ENCODE measurements around the gene LARP4B. TPM values are rescaled to one million over a fixed set of nuclear protein-coding genes. Genes with fewer than 3 reads are reported as not detected.

The LARP4B gene
- total RNA-seq, 1 donor from 2014 or later, result 90.2 TPM

DNA sequence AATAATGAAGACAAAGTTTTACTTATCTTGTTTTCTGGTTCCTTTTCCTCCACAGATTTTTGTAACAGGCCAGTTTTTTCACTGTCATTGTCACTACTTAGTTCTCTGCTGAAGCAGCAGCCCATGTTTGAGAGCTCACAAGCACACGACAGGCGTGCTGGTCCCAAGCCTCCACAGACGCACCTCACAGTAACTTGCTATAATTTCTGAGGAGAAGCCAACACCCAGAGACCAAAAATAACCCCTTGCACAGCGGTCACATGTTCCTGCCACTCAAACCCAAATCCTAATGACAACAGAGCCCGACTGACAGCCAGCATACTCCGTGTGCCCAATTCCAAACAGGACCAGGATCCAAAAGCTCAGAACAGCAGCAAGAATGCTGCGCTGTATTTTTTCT lies 58.5 kb downstream of the LARP4B start:
- H3K4me3 Mint-ChIP-seq, result no peak overlapping the region
- no peak for DNase-seq (ENCODE audit: low spot score in 2 of 2, unreplicated experiment in 2 of 2)
- H3K9me3 Mint-ChIP-seq, result no peaks in the 10 kb centered on the region
- no peak for TF ChIP-seq CTCF (IDR thresholded peaks at IDR 0.05; ENCODE audit: unreplicated experiment)
- no peak overlapping the region for H3K27ac Mint-ChIP-seq
- no peaks in the 10 kb centered on the region for H3K27me3 Mint-ChIP-seq (ENCODE audit: low read depth)
- H3K36me3 Mint-ChIP-seq, result peaks cover 22% of the 10 kb centered on the region
- H3K4me1 Mint-ChIP-seq, result no peaks in the 10 kb centered on the region

GRCh38 chr10:871951-872403 lies 59.5 kb downstream of the LARP4B start:
- Mint-ChIP-seq H3K4me3 (no peak overlapping the region), H3K27me3 (ENCODE audit: low read depth) (no peaks in the 10 kb centered on the region), H3K36me3 (peaks cover 17% of the 10 kb centered on the region), H3K27ac (no peak overlapping the region), H3K4me1 (no peaks in the 10 kb centered on the region), H3K9me3 (no peaks in the 10 kb centered on the region)
- TF ChIP-seq CTCF (IDR thresholded peaks at IDR 0.05; ENCODE audit: unreplicated experiment), result no peak
- no peak for DNase-seq (ENCODE audit: low spot score in 2 of 2, unreplicated experiment in 2 of 2)

DNA sequence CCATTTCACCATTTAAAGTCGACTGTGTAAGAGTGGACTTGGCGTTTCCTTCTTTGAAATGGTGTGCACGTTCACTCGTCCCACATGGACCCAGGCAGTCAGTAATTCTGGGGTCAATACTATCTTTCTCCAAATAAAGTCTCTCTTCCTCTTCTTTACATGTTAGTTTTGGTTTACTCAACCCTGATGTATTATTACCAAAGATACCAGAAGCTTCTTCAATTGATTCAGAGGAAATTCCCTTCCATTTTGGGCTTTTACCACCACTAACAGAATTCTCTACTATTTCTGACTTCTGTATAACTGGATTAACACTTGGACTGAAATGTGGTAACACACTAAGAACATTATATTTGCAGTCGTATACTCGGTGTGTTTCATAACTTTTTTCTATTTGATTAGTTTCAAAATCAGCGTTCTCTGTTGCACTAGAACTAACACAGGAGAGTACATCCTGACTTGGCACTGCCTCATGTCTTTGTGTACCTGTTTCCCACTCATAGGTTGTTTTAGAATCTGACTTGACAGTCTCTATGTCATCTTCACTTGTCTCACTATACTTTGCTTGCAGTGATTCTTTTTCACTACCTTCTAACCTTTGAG lies 60.8 kb downstream of the LARP4B start:
- DNase-seq (ENCODE audit: low spot score in 2 of 2, unreplicated experiment in 2 of 2), result no peak
- no peak overlapping the region for H3K27ac Mint-ChIP-seq
- no peaks in the 10 kb centered on the region for H3K9me3 Mint-ChIP-seq
- H3K4me3 Mint-ChIP-seq, result no peak overlapping the region
- no peaks in the 10 kb centered on the region for H3K4me1 Mint-ChIP-seq
- H3K27me3 Mint-ChIP-seq (ENCODE audit: low read depth), result no peaks in the 10 kb centered on the region
- TF ChIP-seq CTCF (IDR thresholded peaks at IDR 0.05; ENCODE audit: unreplicated experiment), result no peak
- H3K36me3 Mint-ChIP-seq, result peaks cover 22% of the 10 kb centered on the region

GRCh38 chr10:869171-869570 lies 62.3 kb downstream of the LARP4B start:
- TF ChIP-seq CTCF (IDR thresholded peaks at IDR 0.05; ENCODE audit: unreplicated experiment), result no peak
- no peak for DNase-seq (ENCODE audit: low spot score in 2 of 2, unreplicated experiment in 2 of 2)
- H3K36me3 Mint-ChIP-seq, result peaks cover 28% of the 10 kb centered on the region
- H3K27ac Mint-ChIP-seq, result peak overlapping the region; percentile 3
- H3K4me1 Mint-ChIP-seq, result no peaks in the 10 kb centered on the region
- no peaks in the 10 kb centered on the region for H3K9me3 Mint-ChIP-seq
- no peak overlapping the region for H3K4me3 Mint-ChIP-seq
- H3K27me3 Mint-ChIP-seq (ENCODE audit: low read depth), result no peaks in the 10 kb centered on the region

DNA sequence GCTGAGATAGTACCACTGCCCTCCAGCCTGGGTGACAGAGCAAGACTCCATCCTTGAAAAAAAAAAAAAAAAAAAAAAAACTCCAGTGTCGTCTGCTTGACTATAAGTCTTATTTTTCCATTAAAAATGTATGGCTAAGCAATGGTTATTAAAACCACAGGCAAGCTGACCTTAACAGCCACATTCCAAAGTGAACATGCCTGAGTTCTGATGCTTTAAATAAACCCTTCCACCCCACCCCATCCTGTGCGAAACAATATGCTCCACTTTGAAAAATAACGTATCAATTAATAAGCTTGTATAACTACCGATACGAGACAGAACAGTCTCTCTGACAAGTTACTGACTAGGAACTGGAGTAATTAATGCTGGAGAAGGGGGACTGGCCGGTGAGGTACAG lies 63.7 kb downstream of the LARP4B start:
- no peaks in the 10 kb centered on the region for H3K9me3 Mint-ChIP-seq
- no peak for DNase-seq (ENCODE audit: low spot score in 2 of 2, unreplicated experiment in 2 of 2)
- peaks cover 37% of the 10 kb centered on the region for H3K36me3 Mint-ChIP-seq
- H3K4me3 Mint-ChIP-seq, result no peak overlapping the region
- H3K27ac Mint-ChIP-seq, result peak overlapping the region; percentile 53
- TF ChIP-seq CTCF (IDR thresholded peaks at IDR 0.05; ENCODE audit: unreplicated experiment), result no peak
- H3K4me1 Mint-ChIP-seq, result no peaks in the 10 kb centered on the region
- no peaks in the 10 kb centered on the region for H3K27me3 Mint-ChIP-seq (ENCODE audit: low read depth)

- TF ChIP-seq CTCF (IDR thresholded peaks at IDR 0.05; ENCODE audit: unreplicated experiment), result no peak
- Mint-ChIP-seq H3K27me3 (ENCODE audit: low read depth) (no peaks in the 10 kb centered on the region), H3K9me3 (no peaks in the 10 kb centered on the region), H3K4me1 (peaks cover 2% of the 10 kb centered on the region), H3K36me3 (peaks cover 38% of the 10 kb centered on the region), H3K27ac (no peak overlapping the region), H3K4me3 (no peak overlapping the region)
- no peak for DNase-seq (ENCODE audit: low spot score in 2 of 2, unreplicated experiment in 2 of 2)
These were observed 64.9 kb downstream of the LARP4B start for GRCh38 chr10:866577-866941.

Measured in mesothelial cell of epicardium (in vitro differentiated cells).